Mammary microvascular endothelial cell (primary cell): ENCODE data around the gene ZBTB47. TPM values are rescaled to one million over a fixed set of nuclear protein-coding genes. Genes with fewer than 3 reads are reported as not detected.

ENCODE experiments used
- total RNA-seq: library from RNA; depleted of rRNA; stranded (reverse); fragments of >200 nt; gene quantifications from 2 replicates; pipeline ENCODE4 v1.2.3, GENCODE V29; 2015

Gene ZBTB47
- 11.6 and 11.7 TPM in 2 replicates for total RNA-seq

DNA sequence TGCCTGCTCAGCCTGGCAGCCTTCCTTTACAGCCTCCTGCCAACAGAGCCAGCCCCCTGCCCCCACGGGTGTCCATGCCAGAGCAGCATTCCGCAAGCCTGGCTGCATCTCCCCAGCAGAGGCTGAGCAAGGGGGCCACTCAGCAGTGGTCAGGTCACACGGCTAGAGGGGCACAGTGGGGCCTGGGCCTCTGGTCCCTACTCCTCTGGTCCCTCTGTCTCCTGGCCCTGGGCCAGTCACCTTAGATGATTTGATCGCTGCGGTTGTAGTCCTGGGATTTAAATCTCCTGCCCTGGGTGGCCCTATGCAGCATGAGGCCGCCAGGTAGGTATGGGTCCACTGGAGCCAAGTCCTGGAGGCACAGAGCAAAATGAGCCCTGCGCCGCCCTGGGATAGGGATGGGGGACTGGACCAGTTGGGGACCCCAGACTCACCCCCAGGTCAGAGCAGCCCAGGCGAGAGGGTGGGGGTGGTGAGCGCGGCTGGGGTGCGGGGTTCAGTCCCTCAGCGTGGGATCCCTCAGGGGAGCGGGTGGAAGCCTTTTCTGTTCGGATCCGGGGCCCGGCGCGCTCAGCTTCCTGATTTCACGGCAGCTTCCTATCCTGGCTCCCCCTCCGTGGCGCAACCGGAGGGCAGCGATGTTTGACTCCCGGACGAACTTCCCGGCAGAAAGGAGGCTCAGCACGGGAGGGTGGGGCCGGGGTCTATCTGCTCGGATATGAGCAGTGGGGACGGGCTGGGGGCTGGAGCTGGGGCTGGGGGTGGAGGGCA lies at the start of gene ZBTB47:
TSS of gene ZBTB47 (plus strand) at position 138 of the 771 bp plus-strand sequence. CDS start 4,659 bp downstream, outside the sequence.

GRCh38 chr3:42685363-42685881 lies 31.9 kb downstream of the ZBTB47 start, which contains the start of gene KLHL40:
Gene KLHL40, plus strand, starts transcription at chr3:42685537. Its CDS starts 82 bp downstream, at chr3:42685619.

DNA sequence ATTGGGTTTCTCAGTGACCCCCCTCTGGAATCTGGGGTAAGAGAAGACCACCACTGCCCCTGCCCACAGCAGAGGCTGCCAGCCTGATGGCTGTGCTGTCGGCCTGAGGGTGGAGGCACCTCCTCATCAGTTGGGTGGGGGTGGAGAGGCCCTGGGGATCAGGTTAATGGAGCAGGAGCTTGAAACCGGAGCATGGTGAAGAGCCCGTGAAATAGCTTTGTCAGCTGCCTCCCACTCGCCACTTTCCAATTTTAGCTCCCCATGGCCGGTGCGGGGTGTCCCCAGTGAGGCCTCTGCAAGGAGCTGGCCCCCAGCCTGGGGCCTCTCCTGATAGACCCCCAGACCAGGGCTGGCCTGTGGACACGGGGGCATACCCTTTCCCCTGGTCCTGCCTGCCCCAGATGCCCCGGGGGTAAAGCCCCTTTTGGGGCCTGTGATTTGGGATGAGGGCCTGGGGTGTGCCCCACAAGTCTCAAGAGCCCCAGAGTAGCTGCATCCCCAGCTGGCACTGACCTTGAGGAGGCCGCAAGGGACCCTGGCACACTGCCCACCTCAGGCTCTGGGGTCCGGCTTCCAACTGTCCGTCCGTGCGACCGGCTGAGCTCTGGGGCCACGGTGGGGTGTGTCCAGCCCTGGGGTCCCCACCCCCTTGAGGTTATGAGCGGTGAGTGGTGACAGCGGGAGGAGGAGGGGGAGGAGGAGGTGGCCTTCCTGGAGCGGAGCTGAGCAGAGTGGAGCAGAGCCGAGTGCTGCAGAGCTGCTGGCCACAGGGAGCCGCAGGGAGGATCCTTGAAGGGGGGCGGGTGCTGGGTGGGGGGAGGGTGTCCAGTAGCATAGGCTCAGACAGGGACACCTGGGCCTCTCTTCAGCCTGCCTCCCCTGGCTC lies 48.8 kb downstream of the ZBTB47 start, which contains the start of gene HHATL:
TSS of gene HHATL (minus strand) at position 733 of the 886 bp plus-strand sequence. CDS start 1,972 bp downstream, outside the sequence.

Other genes starting within 250 kb of the ZBTB47 start
- gene LYZL4, start 243.1 kb upstream of the ZBTB47 start, total RNA-seq = not detected in 2 replicates
- not detected in 2 replicates for gene VIPR1, start 151.1 kb upstream of the ZBTB47 start, total RNA-seq
- 85.4 and 110 TPM in 2 replicates for gene SEC22C, start 71.7 kb upstream of the ZBTB47 start, total RNA-seq
- gene SS18L2, start 62.8 kb upstream of the ZBTB47 start, total RNA-seq = 26.3 and 34.5 TPM in 2 replicates
- gene NKTR, start 53.0 kb upstream of the ZBTB47 start, total RNA-seq = 15.4 and 18.5 TPM in 2 replicates
- not detected in 2 replicates for gene KLHL40, start 31.8 kb downstream of the ZBTB47 start, total RNA-seq
- not detected in 2 replicates for gene HHATL, start 49.1 kb downstream of the ZBTB47 start, total RNA-seq
- not detected in 2 replicates for gene CCDC13, start 119.6 kb downstream of the ZBTB47 start, total RNA-seq
- 121 and 136 TPM in 2 replicates for gene HIGD1A, start 150.8 kb downstream of the ZBTB47 start, total RNA-seq
- gene ACKR2, start 155.7 kb downstream of the ZBTB47 start, total RNA-seq = 0.59 and 0.67 TPM in 2 replicates
- gene CYP8B1, start 222.2 kb downstream of the ZBTB47 start, total RNA-seq = not detected in 2 replicates